Gastroesophageal sphincter (tissue), 4 donors: ENCODE measurements around the gene ERMAP. TPM values are rescaled to one million over a fixed set of nuclear protein-coding genes. Genes with fewer than 3 reads are reported as not detected.

Experiments used
- ATAC-seq: fragments of 150-250 bp; one replicate; pipeline ENCODE4 v1.9.1; 2016; ENCODE audit warnings: mild to moderate bottlenecking, moderate library complexity
- H3K27ac ChIP-seq, 4 donors: fragments of 200-600 bp; sonication (generic) in 3 of 4; 1 replicate in 3 of 4; 2 replicates in 1 of 4; pipeline ENCODE4 v1.5.1; 2016 to 2019
- H3K27me3 ChIP-seq: fragments of 200-600 bp; sonication (generic); one replicate; pipeline ENCODE4 v1.5.1; 2019
- H3K36me3 ChIP-seq, 2 donors: fragments of 200-600 bp; sonication (generic); one replicate each; pipeline ENCODE4 v1.5.1; 2019; ENCODE audit warnings: control low read depth in 1 of 2
- H3K4me1 ChIP-seq, 3 donors: fragments of 200-600 bp; sonication (generic); 1 replicate in 2 of 3; 2 replicates in 1 of 3; pipeline ENCODE4 v1.5.1; 2016 to 2019; ENCODE audit warnings: control low read depth in 2 of 3
- H3K4me3 ChIP-seq, 2 donors: fragments of 200-600 bp; sonication (generic); one replicate each; pipeline ENCODE4 v1.5.1; 2019; ENCODE audit warnings: mild to moderate bottlenecking in 1 of 2, moderate library complexity in 1 of 2
- H3K9me3 ChIP-seq, 3 donors: fragments of 200-600 bp; sonication (generic); one replicate each; pipeline ENCODE4 v1.5.1; 2017 to 2019; ENCODE audit warnings: control low read depth in 2 of 3
- EP300 ChIP-seq: sonication (generic); formaldehyde crosslinking; IDR thresholded peaks from one replicate; pipeline ENCODE4 v1.6.1; 2017; ENCODE audit warnings: antibody characterized with exemption, mild to moderate bottlenecking
- POLR2A ChIP-seq, 2 donors: fragments of 450-650 bp; IDR thresholded peaks; one replicate each; pipeline ENCODE4 v1.6.1; 2017; ENCODE audit warnings: antibody characterized with exemption in 2 of 2, mild to moderate bottlenecking in 2 of 2, moderate library complexity in 1 of 2
- POLR2AphosphoS5 ChIP-seq: sonication (generic); formaldehyde crosslinking; IDR thresholded peaks from one replicate; pipeline ENCODE4 v1.6.1; 2017; ENCODE audit warnings: antibody characterized with exemption
- WGBS, 2 donors: methylation state at CpG; one replicate each; pipeline ENCODE4 v1.1.5; 2018; ENCODE audit warnings: low coverage in 1 of 2; 5-methylcytosine and 5-hydroxymethylcytosine counted together
- total RNA-seq, 4 donors: library from RNA; depleted of rRNA; stranded (reverse); fragments of >200 nt; gene quantifications; one replicate each; pipeline ENCODE4 v1.1.0, GENCODE V29; 2016
- TF ChIP-seq, protein P1 (sequence below), 4 experiments: fragments of 200-600 bp in 2 of 4; fragments of 450-650 bp in 2 of 4; sonication (generic) in 1 of 4; IDR thresholded peaks; one replicate each; pipeline ENCODE4 v1.5.1; 2017 to 2019; ENCODE audit warnings: antibody characterized with exemption in 4 of 4, mild to moderate bottlenecking in 2 of 4, moderate library complexity in 2 of 4

ERMAP gene
- total RNA-seq, 4 donors from 2014 or later, result 9.4 to 14.6 (median 10.5) TPM

DNA sequence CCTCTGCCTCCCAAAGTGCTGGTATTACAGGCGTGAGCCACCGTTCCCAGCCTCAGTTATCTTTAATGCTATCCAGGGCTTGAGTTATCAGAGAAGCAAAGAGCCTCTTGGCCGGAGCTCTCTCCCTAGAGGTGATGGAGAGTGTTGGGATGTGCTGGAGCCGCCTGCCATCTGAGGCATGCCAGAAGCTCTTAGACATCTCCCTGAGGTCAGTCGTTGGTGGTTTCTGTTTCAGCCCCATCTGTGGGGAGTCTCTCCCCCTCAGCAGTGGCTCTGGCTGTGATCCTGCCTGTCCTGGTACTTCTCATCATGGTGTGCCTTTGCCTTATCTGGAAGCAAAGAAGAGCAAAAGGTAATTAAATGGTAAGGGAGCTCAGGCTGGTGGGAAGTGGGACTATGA, 17.9 kb downstream of the ERMAP start:
- Histone ChIP-seq H3K9me3 (no peaks in the 10 kb centered on the region), H3K36me3 (peaks cover 0 to 32% of the 10 kb centered on the region in 2 donors), H3K4me3 (no peak overlapping the region), H3K27ac (no peak overlapping the region), H3K27me3 (no peaks in the 10 kb centered on the region), H3K4me1 (no peaks in the 10 kb centered on the region)
- TF ChIP-seq EP300, result no peak
- TF ChIP-seq, protein P1, sequence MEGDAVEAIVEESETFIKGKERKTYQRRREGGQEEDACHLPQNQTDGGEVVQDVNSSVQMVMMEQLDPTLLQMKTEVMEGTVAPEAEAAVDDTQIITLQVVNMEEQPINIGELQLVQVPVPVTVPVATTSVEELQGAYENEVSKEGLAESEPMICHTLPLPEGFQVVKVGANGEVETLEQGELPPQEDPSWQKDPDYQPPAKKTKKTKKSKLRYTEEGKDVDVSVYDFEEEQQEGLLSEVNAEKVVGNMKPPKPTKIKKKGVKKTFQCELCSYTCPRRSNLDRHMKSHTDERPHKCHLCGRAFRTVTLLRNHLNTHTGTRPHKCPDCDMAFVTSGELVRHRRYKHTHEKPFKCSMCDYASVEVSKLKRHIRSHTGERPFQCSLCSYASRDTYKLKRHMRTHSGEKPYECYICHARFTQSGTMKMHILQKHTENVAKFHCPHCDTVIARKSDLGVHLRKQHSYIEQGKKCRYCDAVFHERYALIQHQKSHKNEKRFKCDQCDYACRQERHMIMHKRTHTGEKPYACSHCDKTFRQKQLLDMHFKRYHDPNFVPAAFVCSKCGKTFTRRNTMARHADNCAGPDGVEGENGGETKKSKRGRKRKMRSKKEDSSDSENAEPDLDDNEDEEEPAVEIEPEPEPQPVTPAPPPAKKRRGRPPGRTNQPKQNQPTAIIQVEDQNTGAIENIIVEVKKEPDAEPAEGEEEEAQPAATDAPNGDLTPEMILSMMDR (IDR thresholded peaks at IDR 0.05), result no peak
- no peak for TF ChIP-seq POLR2AphosphoS5
- TF ChIP-seq POLR2A (IDR thresholded peaks at IDR 0.05), result no peak
- no peak for ATAC-seq
- 86 to 88% methylated on average over 1 to 3 of the region's 5 CpGs for WGBS, 2 donors

GRCh38 chr1:42835422-42835821, 18.5 kb downstream of the ERMAP start:
- TF ChIP-seq, protein P1 (IDR thresholded peaks at IDR 0.05), result no peak
- TF ChIP-seq POLR2A (IDR thresholded peaks at IDR 0.05) (no peak), EP300 (no peak), POLR2AphosphoS5 (no peak)
- no peak overlapping the region for H3K4me3 ChIP-seq
- 94 to 100% methylated on average over 1 to 2 of the region's 2 CpGs for WGBS, 2 donors
- no peaks in the 10 kb centered on the region for H3K9me3 ChIP-seq
- H3K27ac ChIP-seq, result no peak overlapping the region
- no peaks in the 10 kb centered on the region for H3K4me1 ChIP-seq
- H3K27me3 ChIP-seq, result no peaks in the 10 kb centered on the region
- H3K36me3 ChIP-seq, result peaks cover 0 to 26% of the 10 kb centered on the region in 2 donors
- no peak for ATAC-seq

- Histone ChIP-seq H3K36me3 (peaks cover 0 to 37% of the 10 kb centered on the region in 2 donors), H3K27ac (no peak overlapping the region), H3K9me3 (no peaks in the 10 kb centered on the region), H3K4me1 (no peaks in the 10 kb centered on the region), H3K4me3 (no peak overlapping the region), H3K27me3 (no peaks in the 10 kb centered on the region)
- WGBS, 2 donors, result 50 to 63% methylated on average over 2 to 3 of the region's 3 CpGs
- no peak for TF ChIP-seq POLR2A (IDR thresholded peaks at IDR 0.05)
- no peak for TF ChIP-seq EP300
- no peak for ATAC-seq
These were observed 20.8 kb downstream of the ERMAP start for GRCh38 chr1:42837709-42838108.

DNA sequence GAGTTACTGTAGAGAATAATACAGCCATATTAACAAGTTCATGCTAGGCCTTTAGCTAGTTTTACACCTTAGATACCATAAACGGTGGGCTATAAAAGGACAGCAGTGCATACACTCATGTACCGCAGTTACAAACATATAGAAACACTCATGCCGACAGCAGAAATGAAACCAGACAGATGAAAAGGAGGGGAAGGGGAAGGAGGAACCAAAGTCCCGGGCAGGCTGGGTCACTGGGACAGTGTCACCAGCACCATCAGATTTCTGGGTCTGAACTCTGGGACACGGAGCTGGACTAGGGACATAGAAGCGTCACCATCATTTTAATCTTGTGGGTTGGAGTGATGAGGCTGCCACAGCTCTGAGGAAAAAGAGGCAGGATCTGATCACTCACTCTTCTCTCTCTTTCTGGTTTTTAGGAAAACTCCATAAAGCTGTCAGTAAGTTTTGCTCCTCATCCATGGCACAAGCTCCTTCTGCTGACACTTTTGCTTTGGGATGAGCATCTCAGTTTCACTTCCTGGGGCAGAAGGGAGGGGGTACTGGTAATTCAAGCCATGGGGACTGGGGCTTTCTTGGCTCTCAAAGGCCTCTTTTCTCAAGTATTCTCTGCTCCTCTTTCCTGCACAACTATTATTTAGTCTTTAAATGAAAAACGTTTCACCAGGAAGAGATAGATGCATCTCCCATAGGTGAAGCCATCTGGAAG, 21.7 kb downstream of the ERMAP start:
- H3K27me3 ChIP-seq, result no peaks in the 10 kb centered on the region
- no peak overlapping the region for H3K27ac ChIP-seq
- WGBS, 2 donors, result 79% methylated on average over 5 to 7 of the region's 7 CpGs
- no peak overlapping the region for H3K4me3 ChIP-seq
- H3K9me3 ChIP-seq, result no peaks in the 10 kb centered on the region
- no peak for ATAC-seq
- TF ChIP-seq POLR2A (IDR thresholded peaks at IDR 0.05) (no peak), EP300 (no peak), POLR2AphosphoS5 (no peak)
- TF ChIP-seq, protein P1 (IDR thresholded peaks at IDR 0.05), result no peak
- no peaks in the 10 kb centered on the region for H3K4me1 ChIP-seq
- peaks cover 0 to 43% of the 10 kb centered on the region in 2 donors for H3K36me3 ChIP-seq

DNA sequence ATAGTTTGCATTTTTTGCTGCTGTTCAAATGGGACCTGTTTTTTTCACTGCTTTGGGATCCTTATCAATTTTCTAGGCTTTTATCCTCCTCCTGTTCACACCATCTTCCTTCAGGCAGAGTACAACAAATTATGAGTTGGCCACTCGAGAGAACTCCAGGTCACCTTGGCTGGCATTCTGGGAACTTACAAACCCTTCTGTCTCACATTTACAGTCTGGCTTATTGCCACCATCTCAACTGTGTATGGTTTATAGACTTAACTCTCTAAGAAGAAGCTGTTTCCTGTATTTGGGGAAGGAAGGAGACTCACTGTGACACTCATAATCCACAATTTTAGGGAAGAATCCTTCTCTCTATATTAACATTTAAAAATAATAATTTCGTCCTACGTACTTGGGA, 24.1 kb downstream of the ERMAP start:
- H3K36me3 ChIP-seq, result peaks cover 0 to 36% of the 10 kb centered on the region in 2 donors
- TF ChIP-seq POLR2AphosphoS5 (no peak), POLR2A (IDR thresholded peaks at IDR 0.05) (no peak), EP300 (no peak)
- TF ChIP-seq, protein P1 (IDR thresholded peaks at IDR 0.05), result no peak
- H3K27ac ChIP-seq, result no peak overlapping the region
- H3K27me3 ChIP-seq, result no peaks in the 10 kb centered on the region
- H3K9me3 ChIP-seq, result no peaks in the 10 kb centered on the region
- no peak overlapping the region for H3K4me3 ChIP-seq
- peaks cover 0 to 8% (median 0%) of the 10 kb centered on the region in 3 donors for H3K4me1 ChIP-seq
- no peak for ATAC-seq
- 60 to 64% methylated on average over 3 of the region's 3 CpGs for WGBS, 2 donors
